ENCODE results near the gene MPPE1. TPM values are rescaled to one million over a fixed set of nuclear protein-coding genes. Genes with fewer than 3 reads are reported as not detected.
A peak's percentile ranks its signal among the peaks of the same experiment; 100 is the strongest.

The MPPE1 gene
- total and polyA plus RNA-seq, 9 of the 15 experiments (the other 6 are each of a cell fraction or from before 2014, with no cell fraction given), result 10.7 to 19.5 (median 13.3) TPM

- TF ChIP-seq RNF219 (CRISPR knock-in tag; IDR thresholded peaks at IDR 0.05) (no peak), ZNF778 (CRISPR knock-in tag; IDR thresholded peaks at IDR 0.05) (no peak), ESRRB (CRISPR knock-in tag; IDR thresholded peaks at IDR 0.05; ENCODE audit: borderline replicate concordance) (no peak), ZNF212 (CRISPR knock-in tag; IDR thresholded peaks at IDR 0.05) (no peak), ZNF699 (CRISPR knock-in tag; IDR thresholded peaks at IDR 0.05; ENCODE audit: insufficient replicate concordance) (no peak), POLR3A (IDR thresholded peaks at IDR 0.05; ENCODE audit: borderline replicate concordance, extremely low read depth, insufficient read depth, insufficient read length) (peak; percentile 64), TCFL5 (CRISPR knock-in tag; conservative IDR thresholded peaks at IDR 0.05) (no peak), SMAD3 (CRISPR knock-in tag; conservative IDR thresholded peaks at IDR 0.05) (no peak), NFE2L1 (tag; IDR thresholded peaks at IDR 0.05; ENCODE audit: borderline replicate concordance, low read depth) (no peak), ARNT (IDR thresholded peaks at IDR 0.05) (peak in 1 of 2 experiments; percentile 35; a peak in 2 of 4 replicates), ELF2 (CRISPR knock-in tag; IDR thresholded peaks at IDR 0.05) (no peak), MTA1 (IDR thresholded peaks at IDR 0.05; ENCODE audit: borderline replicate concordance) (no peak), ZNF282 (CRISPR knock-in tag; IDR thresholded peaks at IDR 0.05) (no peak), TRIM24 (IDR thresholded peaks at IDR 0.05) (peak; percentile 33 to 67; a peak in 2 of 4 replicates), ZNF263 (CRISPR knock-in tag; IDR thresholded peaks at IDR 0.05; ENCODE audit: borderline replicate concordance) (peak; percentile 30; the same call in 1 of the 2 replicates), ETV5 (CRISPR knock-in tag; IDR thresholded peaks at IDR 0.05; ENCODE audit: low read depth) (no peak), MCM7 (IDR thresholded peaks at IDR 0.05) (no peak), ZNF41 (CRISPR knock-in tag; conservative IDR thresholded peaks at IDR 0.05) (no peak), ZBTB17 (CRISPR knock-in tag; IDR thresholded peaks at IDR 0.05) (no peak), ZNF766 (CRISPR knock-in tag; conservative IDR thresholded peaks at IDR 0.05) (0 out of 2 replicates have a peak, but pooled peaks have one; percentile 25)
- TF ChIP-seq, protein P1, sequence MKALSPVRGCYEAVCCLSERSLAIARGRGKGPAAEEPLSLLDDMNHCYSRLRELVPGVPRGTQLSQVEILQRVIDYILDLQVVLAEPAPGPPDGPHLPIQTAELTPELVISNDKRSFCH (CRISPR knock-in tag; IDR thresholded peaks at IDR 0.05), result no peak
- TF ChIP-seq, protein P1 (tag; IDR thresholded peaks at IDR 0.05), result no peak
- TF ChIP-seq, protein P2, sequence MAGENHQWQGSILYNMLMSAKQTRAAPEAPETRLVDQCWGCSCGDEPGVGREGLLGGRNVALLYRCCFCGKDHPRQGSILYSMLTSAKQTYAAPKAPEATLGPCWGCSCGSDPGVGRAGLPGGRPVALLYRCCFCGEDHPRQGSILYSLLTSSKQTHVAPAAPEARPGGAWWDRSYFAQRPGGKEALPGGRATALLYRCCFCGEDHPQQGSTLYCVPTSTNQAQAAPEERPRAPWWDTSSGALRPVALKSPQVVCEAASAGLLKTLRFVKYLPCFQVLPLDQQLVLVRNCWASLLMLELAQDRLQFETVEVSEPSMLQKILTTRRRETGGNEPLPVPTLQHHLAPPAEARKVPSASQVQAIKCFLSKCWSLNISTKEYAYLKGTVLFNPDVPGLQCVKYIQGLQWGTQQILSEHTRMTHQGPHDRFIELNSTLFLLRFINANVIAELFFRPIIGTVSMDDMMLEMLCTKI (IDR thresholded peaks at IDR 0.05; ENCODE audit: partially characterized antibody), result no peak
- TF ChIP-seq, protein P3, sequence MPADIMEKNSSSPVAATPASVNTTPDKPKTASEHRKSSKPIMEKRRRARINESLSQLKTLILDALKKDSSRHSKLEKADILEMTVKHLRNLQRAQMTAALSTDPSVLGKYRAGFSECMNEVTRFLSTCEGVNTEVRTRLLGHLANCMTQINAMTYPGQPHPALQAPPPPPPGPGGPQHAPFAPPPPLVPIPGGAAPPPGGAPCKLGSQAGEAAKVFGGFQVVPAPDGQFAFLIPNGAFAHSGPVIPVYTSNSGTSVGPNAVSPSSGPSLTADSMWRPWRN (IDR thresholded peaks at IDR 0.05; ENCODE audit: low read depth), result 0 out of 2 replicates have a peak, but pooled peaks have one; percentile 21
- TF ChIP-seq, protein P4, sequence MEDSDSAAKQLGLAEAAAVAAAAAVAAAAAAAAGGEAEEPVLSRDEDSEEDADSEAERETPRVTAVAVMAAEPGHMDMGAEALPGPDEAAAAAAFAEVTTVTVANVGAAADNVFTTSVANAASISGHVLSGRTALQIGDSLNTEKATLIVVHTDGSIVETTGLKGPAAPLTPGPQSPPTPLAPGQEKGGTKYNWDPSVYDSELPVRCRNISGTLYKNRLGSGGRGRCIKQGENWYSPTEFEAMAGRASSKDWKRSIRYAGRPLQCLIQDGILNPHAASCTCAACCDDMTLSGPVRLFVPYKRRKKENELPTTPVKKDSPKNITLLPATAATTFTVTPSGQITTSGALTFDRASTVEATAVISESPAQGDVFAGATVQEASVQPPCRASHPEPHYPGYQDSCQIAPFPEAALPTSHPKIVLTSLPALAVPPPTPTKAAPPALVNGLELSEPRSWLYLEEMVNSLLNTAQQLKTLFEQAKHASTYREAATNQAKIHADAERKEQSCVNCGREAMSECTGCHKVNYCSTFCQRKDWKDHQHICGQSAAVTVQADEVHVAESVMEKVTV (CRISPR knock-in tag; IDR thresholded peaks at IDR 0.05), result no peak
Observed at GRCh38 chr18:11951390-11951851, 43.3 kb upstream of the MPPE1 start (continued).
